ENCODE results near the gene ERBB2. TPM values are rescaled to one million over a fixed set of nuclear protein-coding genes. Genes with fewer than 3 reads are reported as not detected.
"Not testable (repeated sequence)": the region's sequence is repeated elsewhere in the genome, so short reads cannot be mapped to it uniquely, and the experiment has no call there.

ERBB2 gene
- total RNA-seq, 1 experiment from 2014 or later: 4,830 TPM

DNA sequence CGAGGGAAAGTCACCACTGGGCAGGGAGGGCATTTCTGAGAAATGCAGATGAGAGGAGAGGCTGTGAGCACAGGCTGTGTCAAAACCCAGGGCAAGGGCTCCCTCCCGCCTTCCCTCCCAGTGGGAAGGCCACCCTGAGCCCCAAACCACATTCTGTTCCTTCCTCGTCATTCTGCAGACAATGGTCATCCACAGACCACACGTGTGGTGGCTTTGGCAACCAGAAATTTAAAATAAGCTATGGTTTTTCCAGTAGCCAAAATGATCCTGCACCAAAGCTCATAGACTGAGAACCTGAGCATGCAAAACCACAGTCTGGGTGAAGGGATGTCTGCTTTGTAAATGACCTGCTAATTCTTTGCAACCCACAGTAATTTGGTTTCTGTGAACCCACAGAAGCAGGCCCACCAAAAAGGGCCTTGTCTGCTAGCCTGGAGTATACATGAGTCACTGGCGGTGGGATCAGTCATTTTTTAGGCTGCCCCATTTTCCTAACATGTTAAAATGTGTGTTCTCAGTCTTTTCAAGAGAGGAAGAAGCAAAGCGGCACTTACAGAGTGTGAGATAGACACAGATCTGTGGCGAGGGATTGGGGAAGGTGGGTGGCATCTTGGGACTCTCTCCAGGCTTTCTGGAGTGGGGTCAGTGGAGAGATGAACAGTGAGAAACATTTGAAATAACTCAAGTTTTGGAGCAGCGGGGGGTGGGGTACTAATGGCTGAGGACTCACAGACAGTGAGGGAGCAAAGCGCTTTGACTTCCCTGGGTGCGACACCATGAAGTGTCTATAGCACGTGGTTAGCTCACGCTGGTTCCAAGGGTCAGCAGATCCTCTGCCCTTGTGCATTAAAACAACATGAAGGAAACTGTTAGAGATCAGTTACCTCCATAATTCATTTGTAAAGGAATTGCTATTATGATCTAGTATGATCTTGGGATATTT is 58.3 kb downstream of the ERBB2 start:
- Mint-ChIP-seq H3K9me3 (ENCODE audit: low read depth, unreplicated experiment) (no peaks in the 10 kb centered on the region), H3K4me3 (ENCODE audit: low read depth, unreplicated experiment) (no peak overlapping the region), H3K36me3 (ENCODE audit: insufficient read depth, unreplicated experiment) (peaks cover 33% of the 10 kb centered on the region), H3K27me3 (ENCODE audit: unreplicated experiment) (peaks cover 37% of the 10 kb centered on the region), H3K27ac (ENCODE audit: unreplicated experiment) (no peak overlapping the region), H3K4me1 (ENCODE audit: low read depth, unreplicated experiment) (peaks cover 21% of the 10 kb centered on the region)
- no peak for DNase-seq
- no TSS peak for BruUV-seq (replicated peaks)
- CTCF ChIA-PET: interaction anchor here (0.5 to 161.2 kb wide), 40 partner anchors 31 to 936 kb away, joined by 3 to 42089 read pairs (median 18); partner anchors contain the start of genes ERBB2, GRB7, GSDMA and GSDMB
- TF ChIP-seq, protein P1, sequence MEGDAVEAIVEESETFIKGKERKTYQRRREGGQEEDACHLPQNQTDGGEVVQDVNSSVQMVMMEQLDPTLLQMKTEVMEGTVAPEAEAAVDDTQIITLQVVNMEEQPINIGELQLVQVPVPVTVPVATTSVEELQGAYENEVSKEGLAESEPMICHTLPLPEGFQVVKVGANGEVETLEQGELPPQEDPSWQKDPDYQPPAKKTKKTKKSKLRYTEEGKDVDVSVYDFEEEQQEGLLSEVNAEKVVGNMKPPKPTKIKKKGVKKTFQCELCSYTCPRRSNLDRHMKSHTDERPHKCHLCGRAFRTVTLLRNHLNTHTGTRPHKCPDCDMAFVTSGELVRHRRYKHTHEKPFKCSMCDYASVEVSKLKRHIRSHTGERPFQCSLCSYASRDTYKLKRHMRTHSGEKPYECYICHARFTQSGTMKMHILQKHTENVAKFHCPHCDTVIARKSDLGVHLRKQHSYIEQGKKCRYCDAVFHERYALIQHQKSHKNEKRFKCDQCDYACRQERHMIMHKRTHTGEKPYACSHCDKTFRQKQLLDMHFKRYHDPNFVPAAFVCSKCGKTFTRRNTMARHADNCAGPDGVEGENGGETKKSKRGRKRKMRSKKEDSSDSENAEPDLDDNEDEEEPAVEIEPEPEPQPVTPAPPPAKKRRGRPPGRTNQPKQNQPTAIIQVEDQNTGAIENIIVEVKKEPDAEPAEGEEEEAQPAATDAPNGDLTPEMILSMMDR (IDR thresholded peaks at IDR 0.05; ENCODE audit: unreplicated experiment): no peak
- intact Hi-C loops (cut with micrococcal nuclease; ENCODE audit: unreplicated experiment): no loop called here

DNA sequence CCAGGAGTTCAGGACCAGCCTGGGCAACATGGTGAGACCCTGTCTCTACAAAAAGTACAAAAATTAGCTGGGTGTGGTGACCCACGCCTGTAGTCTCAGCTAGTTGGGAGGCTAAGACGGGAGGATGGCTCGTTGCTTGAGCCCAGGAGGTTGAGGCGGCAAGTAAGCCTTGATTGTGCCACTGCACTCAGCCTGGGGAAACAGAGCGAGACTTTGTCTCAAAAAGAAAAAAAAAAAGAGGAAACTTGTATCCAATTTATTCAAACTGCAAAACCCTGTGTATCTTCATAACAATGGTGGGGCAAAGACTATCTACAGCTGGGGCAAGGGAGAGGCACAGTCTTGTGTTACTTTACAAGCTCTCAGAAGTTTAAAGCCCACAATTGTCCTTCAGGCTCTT is 59.3 kb downstream of the ERBB2 start:
- no TSS peak for BruUV-seq (replicated peaks)
- DNase-seq: no peak
- no peaks in the 10 kb centered on the region for H3K9me3 Mint-ChIP-seq (ENCODE audit: low read depth, unreplicated experiment)
- H3K4me1 Mint-ChIP-seq (ENCODE audit: low read depth, unreplicated experiment): peaks cover 16% of the 10 kb centered on the region
- TF ChIP-seq, protein P1 (IDR thresholded peaks at IDR 0.05; ENCODE audit: unreplicated experiment): no peak
- CTCF ChIA-PET: interaction anchor here (0.6 to 161.2 kb wide), 41 partner anchors 32 to 935 kb away, joined by 3 to 42089 read pairs (median 16); partner anchors contain the start of genes ERBB2, GRB7, GSDMA and IKZF3
- peaks cover 37% of the 10 kb centered on the region for H3K27me3 Mint-ChIP-seq (ENCODE audit: unreplicated experiment)
- H3K27ac Mint-ChIP-seq (ENCODE audit: unreplicated experiment): no peak overlapping the region
- intact Hi-C loops (cut with micrococcal nuclease; ENCODE audit: unreplicated experiment): no loop called here
- H3K4me3 Mint-ChIP-seq (ENCODE audit: low read depth, unreplicated experiment): no peak overlapping the region
- peaks cover 23% of the 10 kb centered on the region for H3K36me3 Mint-ChIP-seq (ENCODE audit: insufficient read depth, unreplicated experiment)

DNA sequence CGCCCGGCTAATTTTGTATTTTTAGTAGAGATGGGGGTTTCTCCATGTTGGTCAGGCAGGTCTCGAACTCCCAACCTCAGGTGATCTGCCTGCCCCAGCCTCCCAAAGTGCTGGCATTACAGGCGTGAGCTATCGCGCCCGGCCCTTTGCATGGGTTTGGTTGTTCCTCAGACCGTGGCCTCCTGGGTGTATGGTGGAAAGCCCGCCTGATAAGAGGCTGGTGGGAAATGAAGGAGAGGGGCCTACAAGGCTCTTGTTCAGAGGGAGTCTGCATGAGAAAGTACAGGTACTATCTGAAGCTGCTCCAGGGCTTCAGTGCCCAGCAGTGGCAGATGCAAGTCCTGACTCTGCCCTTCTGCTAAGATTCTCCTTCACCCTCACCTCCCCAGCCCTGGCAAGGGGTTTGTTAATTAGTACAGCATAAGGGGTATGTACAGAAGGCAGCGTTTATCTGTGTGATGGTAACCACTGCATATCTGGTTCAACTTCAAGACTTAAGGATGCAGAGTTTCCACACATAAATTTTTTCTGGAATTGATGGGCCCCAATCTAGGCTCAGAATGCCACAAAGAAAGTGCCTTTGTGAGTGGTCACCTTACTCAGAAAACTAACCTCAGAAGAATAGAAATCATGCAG is 62.1 kb downstream of the ERBB2 start:
- intact Hi-C loops (cut with micrococcal nuclease; ENCODE audit: unreplicated experiment): loop anchor here (10.0 kb wide), 1 partner anchor 523 kb away; the partner anchor contains the start of gene CDC6
- Mint-ChIP-seq H3K4me3 (ENCODE audit: low read depth, unreplicated experiment) (no peak overlapping the region), H3K4me1 (ENCODE audit: low read depth, unreplicated experiment) (peaks cover under 1% of the 10 kb centered on the region), H3K27ac (ENCODE audit: unreplicated experiment) (no peak overlapping the region), H3K36me3 (ENCODE audit: insufficient read depth, unreplicated experiment) (no peaks in the 10 kb centered on the region), H3K27me3 (ENCODE audit: unreplicated experiment) (peaks cover 33% of the 10 kb centered on the region), H3K9me3 (ENCODE audit: low read depth, unreplicated experiment) (peaks cover 10% of the 10 kb centered on the region)
- TF ChIP-seq, protein P1 (IDR thresholded peaks at IDR 0.05; ENCODE audit: unreplicated experiment): no peak
- no TSS peak for BruUV-seq (replicated peaks)
- CTCF ChIA-PET: interaction anchor here (0.6 to 161.2 kb wide), 36 partner anchors 30 to 705 kb away, joined by 3 to 42089 read pairs (median 8); partner anchors contain the start of genes ERBB2, GRB7, GSDMA and GSDMB
- DNase-seq: no peak

DNA sequence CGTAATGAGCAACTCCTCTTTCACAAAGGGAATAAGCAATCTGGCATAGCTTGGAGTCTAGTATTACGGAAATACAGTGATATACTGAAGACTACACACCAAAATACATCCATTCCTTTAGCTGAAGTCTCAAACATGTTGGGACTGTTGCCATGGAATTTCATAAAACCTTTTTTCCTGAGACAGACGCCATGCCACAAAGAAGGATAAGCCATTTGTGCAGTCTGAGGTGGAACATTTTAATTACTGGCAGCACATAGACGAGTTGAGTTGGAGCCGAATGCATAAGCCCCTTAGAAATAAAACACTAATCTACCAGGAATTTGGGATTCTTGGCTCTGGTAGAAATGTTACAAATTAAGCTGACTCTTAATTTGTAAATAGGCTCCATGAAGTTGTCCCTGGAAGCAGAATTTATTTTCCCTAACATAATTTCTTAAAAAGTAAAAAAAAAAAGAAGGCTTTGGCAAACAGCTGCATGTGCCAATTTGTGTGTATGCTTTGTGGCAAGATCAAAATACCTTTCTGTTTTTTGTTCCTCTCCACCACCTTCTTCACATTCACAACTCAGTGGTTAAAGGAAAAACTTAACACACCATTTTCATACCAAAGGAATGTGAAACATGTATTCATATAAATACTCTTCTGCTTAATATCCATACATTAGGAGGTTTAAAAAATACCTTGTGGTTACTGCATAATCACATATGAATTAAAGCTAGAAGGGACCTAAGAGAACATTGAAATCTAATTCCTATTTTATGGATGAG is 63.4 kb downstream of the ERBB2 start:
- intact Hi-C loops (cut with micrococcal nuclease; ENCODE audit: unreplicated experiment): loop anchor here (10.0 kb wide), 1 partner anchor 522 kb away; the partner anchor contains the start of gene CDC6
- BruUV-seq (replicated peaks): no TSS peak
- H3K27me3 Mint-ChIP-seq (ENCODE audit: unreplicated experiment): peaks cover 26% of the 10 kb centered on the region
- no peak overlapping the region for H3K4me3 Mint-ChIP-seq (ENCODE audit: low read depth, unreplicated experiment)
- TF ChIP-seq, protein P1 (IDR thresholded peaks at IDR 0.05; ENCODE audit: unreplicated experiment): no peak
- H3K36me3 Mint-ChIP-seq (ENCODE audit: insufficient read depth, unreplicated experiment): no peaks in the 10 kb centered on the region
- CTCF ChIA-PET: interaction anchor here (0.8 to 161.2 kb wide), 43 partner anchors 26 to 609 kb away, joined by 3 to 42089 read pairs (median 8); partner anchors contain the start of genes ERBB2, GRB7, GSDMA and GSDMB
- peaks cover 10% of the 10 kb centered on the region for H3K9me3 Mint-ChIP-seq (ENCODE audit: low read depth, unreplicated experiment)
- H3K4me1 Mint-ChIP-seq (ENCODE audit: low read depth, unreplicated experiment): peaks cover 12% of the 10 kb centered on the region
- H3K27ac Mint-ChIP-seq (ENCODE audit: unreplicated experiment): no peak overlapping the region
- no peak for DNase-seq

DNA sequence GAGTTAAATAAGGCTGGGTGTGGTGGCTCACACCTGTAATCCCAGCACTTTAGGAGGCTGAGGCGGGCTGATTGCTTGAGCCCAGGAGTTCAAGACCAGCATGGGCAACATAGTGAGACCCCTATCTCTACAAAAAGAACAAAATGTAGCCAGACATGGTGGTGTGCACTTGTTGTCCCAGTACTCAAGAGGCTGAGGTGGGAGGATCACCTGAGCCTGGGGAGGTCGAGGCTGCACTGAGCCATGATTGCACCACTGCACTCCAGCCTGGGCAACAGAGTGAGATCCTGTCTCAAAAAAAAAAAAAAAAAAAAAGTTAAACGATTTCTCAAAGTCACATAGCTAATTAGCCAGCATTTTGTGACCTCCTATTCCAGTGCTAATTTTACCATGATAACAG is 64.3 kb downstream of the ERBB2 start:
- Mint-ChIP-seq H3K27me3 (ENCODE audit: unreplicated experiment) (peaks cover 17% of the 10 kb centered on the region), H3K9me3 (ENCODE audit: low read depth, unreplicated experiment) (peaks cover 10% of the 10 kb centered on the region), H3K4me1 (ENCODE audit: low read depth, unreplicated experiment) (peaks cover 20% of the 10 kb centered on the region)
- not testable (repeated sequence) for H3K27ac Mint-ChIP-seq (ENCODE audit: unreplicated experiment); DNase-seq; H3K36me3 Mint-ChIP-seq (ENCODE audit: insufficient read depth, unreplicated experiment); BruUV-seq (replicated peaks); H3K4me3 Mint-ChIP-seq (ENCODE audit: low read depth, unreplicated experiment)
- intact Hi-C loops (cut with micrococcal nuclease; ENCODE audit: unreplicated experiment): loop anchor here (10.0 kb wide), 1 partner anchor 521 kb away; the partner anchor contains the start of gene CDC6
- CTCF ChIA-PET: interaction anchor here (0.6 to 161.2 kb wide), 53 partner anchors 25 to 712 kb away, joined by 3 to 42089 read pairs (median 6); partner anchors contain the start of genes ERBB2, GRB7, GSDMA and GSDMB

Measured in Calu3 (cell line).